ENCODE data around the gene LEMD3.
"Not testable (repeated sequence)": the region's sequence is repeated elsewhere in the genome, so short reads cannot be mapped to it uniquely, and the experiment has no call there.

LEMD3 gene

GRCh38 chr12:65279369-65280112 lies 110.2 kb downstream of the LEMD3 start:
- DNase-seq (ENCODE audit: low read depth): no peak

DNA sequence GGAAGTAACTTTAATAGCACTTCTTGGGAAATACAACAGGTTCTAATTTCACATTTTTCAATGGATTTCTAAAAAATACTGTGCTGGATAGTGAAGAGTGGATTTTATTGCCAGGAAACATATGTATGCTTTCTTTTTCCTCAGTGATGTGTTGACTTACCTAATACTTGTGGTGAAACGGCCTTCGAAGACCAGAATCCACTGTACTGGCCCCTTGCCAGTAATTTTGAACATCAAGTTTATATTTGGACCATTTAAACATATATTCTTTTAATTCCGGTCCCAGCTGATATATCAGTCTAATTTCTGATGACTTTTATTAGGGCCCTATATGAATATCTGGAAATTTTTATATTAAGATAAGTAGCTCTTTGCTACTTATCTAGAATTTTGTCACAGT lies 110.9 kb downstream of the LEMD3 start:
- DNase-seq (ENCODE audit: low read depth): no peak

DNA sequence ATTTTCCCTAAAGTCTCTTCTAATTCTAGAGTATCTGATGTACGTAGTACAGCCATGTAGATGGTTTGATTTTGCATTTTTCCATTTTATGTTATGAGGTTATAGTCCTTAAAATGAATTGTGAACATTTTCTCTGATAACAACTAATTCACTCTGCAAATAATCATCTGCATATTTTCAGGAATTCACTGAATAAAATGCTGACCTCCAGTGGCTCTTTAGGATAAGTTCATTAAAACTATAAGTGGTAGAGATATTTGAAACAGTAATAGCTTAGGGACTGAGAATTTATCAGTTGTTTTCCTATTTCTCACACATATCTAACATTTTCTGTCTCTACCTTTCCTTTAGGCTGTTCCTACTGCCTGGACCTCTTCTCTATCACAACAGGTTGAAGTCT lies 113.5 kb downstream of the LEMD3 start:
- DNase-seq (ENCODE audit: low read depth): no peak

DNA sequence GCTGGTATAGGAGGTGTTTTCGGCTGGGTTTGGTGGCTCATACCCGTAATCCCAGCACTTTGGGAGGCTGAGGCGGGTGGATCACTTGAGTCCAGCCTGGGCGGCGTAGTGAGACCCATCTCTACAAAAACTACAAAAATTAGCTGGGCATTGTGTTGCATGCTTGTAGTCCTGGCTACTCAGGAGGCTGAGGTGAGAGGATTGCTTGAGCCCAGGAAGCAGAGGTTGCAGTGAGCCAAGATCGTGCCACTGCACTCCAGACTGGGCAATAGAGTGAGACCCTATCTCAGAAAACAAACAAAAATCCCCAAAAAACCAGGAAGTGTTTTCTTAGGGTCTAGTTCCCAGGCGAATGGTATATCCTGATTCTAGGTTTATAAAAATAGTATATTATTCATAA lies 116.1 kb downstream of the LEMD3 start:
- DNase-seq (ENCODE audit: low read depth): not testable (repeated sequence)

DNA sequence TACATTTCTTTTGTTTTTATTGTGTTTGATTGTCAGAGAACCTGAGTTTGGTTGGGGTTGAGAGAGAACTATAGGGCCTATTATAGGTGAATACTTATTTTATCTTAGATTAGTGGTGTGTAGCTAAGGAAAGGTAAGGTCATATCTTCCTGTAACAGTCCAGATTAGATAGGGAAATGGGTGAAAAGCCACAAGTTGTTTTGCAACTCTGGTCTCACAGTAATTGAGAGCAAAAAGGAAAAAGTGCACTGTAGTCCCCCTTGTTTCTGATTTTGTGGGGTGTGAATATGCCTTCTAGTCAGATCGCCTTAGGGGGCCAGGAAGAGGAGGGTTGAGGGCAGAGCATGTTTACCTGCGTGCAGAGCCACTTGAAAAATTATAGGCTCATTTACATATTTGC lies 118.0 kb downstream of the LEMD3 start:
- DNase-seq (ENCODE audit: low read depth): no peak

DNA sequence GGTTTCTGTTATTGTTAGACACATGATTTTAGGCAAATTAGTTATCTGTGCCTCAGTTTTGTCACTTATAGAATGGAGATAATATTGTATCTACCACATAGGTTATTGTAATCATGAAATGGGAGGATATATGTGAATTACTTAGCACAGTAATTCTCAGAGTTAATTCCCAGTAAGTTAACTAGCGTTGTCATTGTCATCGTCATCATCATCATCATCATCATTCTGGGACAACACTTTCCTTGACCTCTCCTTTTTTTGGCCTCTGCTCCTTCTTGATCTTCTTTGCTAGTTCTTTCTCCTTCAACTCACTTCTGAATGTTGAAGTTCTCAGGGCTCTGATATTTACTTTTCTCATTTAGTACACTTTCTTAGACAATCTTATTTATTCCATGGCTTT lies 122.9 kb downstream of the LEMD3 start:
- DNase-seq (ENCODE audit: low read depth): no peak

- no peak for DNase-seq (ENCODE audit: low read depth)
Measured at GRCh38 chr12:65293735-65294134, 124.4 kb downstream of the LEMD3 start.

DNA sequence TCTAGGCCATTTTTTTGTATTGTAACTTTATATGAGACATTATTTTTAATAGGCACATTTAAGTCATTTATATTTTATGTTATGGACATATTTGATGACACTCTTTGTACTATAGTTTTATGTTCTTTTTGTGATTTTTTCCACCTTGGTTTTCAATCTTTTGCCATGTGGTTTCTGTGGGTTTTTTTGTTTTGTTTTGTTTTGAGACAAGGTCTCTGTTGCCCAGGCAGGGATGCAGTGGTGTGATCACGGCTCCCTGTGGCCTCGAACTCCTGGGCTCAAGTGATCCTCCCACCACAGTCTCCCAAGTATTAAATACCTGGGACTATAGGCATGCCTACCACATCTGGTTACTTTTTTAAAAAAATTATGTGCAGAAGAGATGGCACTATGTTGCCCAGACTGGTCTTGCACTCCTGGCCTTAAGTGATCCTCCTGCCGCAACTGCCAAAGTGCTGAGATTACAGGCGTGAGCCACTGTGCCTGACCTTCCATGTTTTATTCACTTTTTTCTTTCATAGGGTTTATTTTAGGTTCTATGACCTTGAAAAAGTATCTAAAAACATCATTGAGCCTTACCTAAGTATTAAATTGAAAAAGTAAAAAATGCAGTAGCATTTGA lies 125.4 kb downstream of the LEMD3 start:
- DNase-seq (ENCODE audit: low read depth): no peak

DNA sequence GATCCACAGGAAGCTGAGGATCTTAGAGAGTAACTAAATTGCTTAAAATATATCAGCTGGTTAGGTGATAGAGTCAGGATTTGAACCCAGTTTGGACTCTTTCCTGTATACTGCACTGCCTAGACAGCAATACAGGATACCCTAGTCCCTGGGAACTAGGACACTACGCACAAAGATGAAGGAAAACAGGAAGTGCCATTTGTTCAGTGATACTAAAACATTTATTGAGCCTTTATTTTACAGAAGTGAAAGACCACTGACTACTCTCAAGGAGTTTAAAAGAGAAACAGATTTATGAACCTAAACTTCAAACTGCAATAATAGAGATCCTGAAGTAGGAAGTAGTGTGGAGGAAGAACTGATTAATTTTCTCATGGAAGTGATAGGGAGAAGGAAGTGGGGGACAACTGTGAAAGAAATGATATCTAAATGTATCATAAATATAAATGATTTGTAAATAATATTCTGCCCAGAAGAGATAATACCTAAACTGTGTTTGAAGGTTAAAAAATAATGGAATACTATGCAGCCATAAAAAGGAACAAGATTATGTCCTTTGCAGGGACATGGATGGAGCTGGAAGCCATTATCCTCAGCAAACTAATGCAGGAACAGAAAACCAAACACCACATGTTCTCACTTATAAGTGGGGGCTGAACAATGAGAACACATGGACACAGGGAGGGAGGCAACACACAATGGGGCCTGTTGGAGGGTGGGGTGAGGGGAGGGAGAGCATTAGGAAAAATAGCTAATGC lies 127.3 kb downstream of the LEMD3 start:
- no peak for DNase-seq (ENCODE audit: low read depth)

All from activated T-cell treated with anti-CD3 and anti-CD28 coated beads for 1 hour (primary cell).